Measurements from ENCODE around the gene RAD51AP2. TPM values are rescaled to one million over a fixed set of nuclear protein-coding genes. Genes with fewer than 3 reads are reported as not detected.

RAD51AP2 gene
- total and polyA plus RNA-seq, 2 of the 13 experiments (the other 11 are each of a cell fraction or from before 2014, with no cell fraction given), result 0.11 to 0.12 TPM

- TF ChIP-seq, protein P1, sequence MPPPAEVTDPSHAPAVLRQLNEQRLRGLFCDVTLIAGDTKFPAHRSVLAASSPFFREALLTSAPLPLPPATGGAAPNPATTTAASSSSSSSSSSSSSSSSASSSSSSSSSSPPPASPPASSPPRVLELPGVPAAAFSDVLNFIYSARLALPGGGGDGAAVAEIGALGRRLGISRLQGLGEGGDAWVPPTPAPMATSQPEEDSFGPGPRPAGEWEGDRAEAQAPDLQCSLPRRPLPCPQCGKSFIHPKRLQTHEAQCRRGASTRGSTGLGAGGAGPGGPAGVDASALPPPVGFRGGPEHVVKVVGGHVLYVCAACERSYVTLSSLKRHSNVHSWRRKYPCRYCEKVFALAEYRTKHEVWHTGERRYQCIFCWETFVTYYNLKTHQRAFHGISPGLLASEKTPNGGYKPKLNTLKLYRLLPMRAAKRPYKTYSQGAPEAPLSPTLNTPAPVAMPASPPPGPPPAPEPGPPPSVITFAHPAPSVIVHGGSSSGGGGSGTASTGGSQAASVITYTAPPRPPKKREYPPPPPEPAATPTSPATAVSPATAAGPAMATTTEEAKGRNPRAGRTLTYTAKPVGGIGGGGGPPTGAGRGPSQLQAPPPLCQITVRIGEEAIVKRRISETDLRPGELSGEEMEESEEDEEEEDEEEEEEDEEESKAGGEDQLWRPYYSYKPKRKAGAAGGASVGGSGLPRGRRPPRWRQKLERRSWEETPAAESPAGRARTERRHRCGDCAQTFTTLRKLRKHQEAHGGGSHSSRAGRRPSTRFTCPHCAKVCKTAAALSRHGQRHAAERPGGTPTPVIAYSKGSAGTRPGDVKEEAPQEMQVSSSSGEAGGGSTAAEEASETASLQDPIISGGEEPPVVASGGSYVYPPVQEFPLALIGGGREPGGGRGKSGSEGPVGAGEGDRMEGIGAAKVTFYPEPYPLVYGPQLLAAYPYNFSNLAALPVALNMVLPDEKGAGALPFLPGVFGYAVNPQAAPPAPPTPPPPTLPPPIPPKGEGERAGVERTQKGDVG (CRISPR knock-in tag; IDR thresholded peaks at IDR 0.05; ENCODE audit: borderline replicate concordance), result no peak
- TF ChIP-seq, protein P2, sequence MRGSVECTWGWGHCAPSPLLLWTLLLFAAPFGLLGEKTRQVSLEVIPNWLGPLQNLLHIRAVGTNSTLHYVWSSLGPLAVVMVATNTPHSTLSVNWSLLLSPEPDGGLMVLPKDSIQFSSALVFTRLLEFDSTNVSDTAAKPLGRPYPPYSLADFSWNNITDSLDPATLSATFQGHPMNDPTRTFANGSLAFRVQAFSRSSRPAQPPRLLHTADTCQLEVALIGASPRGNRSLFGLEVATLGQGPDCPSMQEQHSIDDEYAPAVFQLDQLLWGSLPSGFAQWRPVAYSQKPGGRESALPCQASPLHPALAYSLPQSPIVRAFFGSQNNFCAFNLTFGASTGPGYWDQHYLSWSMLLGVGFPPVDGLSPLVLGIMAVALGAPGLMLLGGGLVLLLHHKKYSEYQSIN (CRISPR knock-in tag; IDR thresholded peaks at IDR 0.05; ENCODE audit: borderline replicate concordance), result no peak
- TF ChIP-seq BCL6 (CRISPR knock-in tag; IDR thresholded peaks at IDR 0.05) (0 out of 2 replicates have a peak, but pooled peaks have one; percentile 32), ZNF124 (CRISPR knock-in tag; IDR thresholded peaks at IDR 0.05) (no peak), GTF2F1 (IDR thresholded peaks at IDR 0.05; ENCODE audit: low read length) (no peak), SOX13 (IDR thresholded peaks at IDR 0.05) (no peak), SOX13 (CRISPR knock-in tag; conservative IDR thresholded peaks at IDR 0.05 in 1 of 2, IDR thresholded peaks at IDR 0.05 in 1 of 2) (peak in 1 of 2 experiments; percentile 85; a peak in 2 of 4 replicates), AKNA (CRISPR knock-in tag; IDR thresholded peaks at IDR 0.05; ENCODE audit: borderline replicate concordance) (no peak), MEF2D (CRISPR knock-in tag; IDR thresholded peaks at IDR 0.05) (no peak), PHF21A (CRISPR knock-in tag; IDR thresholded peaks at IDR 0.05) (0 out of 2 replicates have a peak, but pooled peaks have one; percentile 20), ZMYM4 (CRISPR knock-in tag; IDR thresholded peaks at IDR 0.05) (0 out of 2 replicates have a peak, but pooled peaks have one; percentile 27), TBX2 (CRISPR knock-in tag; IDR thresholded peaks at IDR 0.05; ENCODE audit: borderline replicate concordance) (0 out of 2 replicates have a peak, but pooled peaks have one; percentile 23), TCF12 (IDR thresholded peaks at IDR 0.05) (no peak), TCF12 (CRISPR knock-in tag; IDR thresholded peaks at IDR 0.05) (no peak), RBM22 (optimal IDR thresholded peaks at IDR 0.05; ENCODE audit: low read length) (peak; percentile 39), SKI (IDR thresholded peaks at IDR 0.05; ENCODE audit: partially characterized antibody) (no peak), NFYB (CRISPR knock-in tag; IDR thresholded peaks at IDR 0.05) (no peak), GATAD2A (CRISPR knock-in tag; IDR thresholded peaks at IDR 0.05) (0 out of 2 replicates have a peak, but pooled peaks have one; percentile 18), NFYC (CRISPR knock-in tag; IDR thresholded peaks at IDR 0.05) (no peak), KLF16 (CRISPR knock-in tag; IDR thresholded peaks at IDR 0.05) (0 out of 4 replicates have a peak, but pooled peaks of 1 of the 2 experiments have one; percentile 26)
- TF ChIP-seq, protein P3, sequence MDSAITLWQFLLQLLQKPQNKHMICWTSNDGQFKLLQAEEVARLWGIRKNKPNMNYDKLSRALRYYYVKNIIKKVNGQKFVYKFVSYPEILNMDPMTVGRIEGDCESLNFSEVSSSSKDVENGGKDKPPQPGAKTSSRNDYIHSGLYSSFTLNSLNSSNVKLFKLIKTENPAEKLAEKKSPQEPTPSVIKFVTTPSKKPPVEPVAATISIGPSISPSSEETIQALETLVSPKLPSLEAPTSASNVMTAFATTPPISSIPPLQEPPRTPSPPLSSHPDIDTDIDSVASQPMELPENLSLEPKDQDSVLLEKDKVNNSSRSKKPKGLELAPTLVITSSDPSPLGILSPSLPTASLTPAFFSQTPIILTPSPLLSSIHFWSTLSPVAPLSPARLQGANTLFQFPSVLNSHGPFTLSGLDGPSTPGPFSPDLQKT (CRISPR knock-in tag; IDR thresholded peaks at IDR 0.05; ENCODE audit: borderline replicate concordance), result no peak
Observed at GRCh38 chr2:17557596-17557995, 39.4 kb upstream of the RAD51AP2 start (continued).

Measured in HepG2 (cell line).